Measurements from ENCODE around the gene EPO.
A peak's percentile ranks its signal among the peaks of the same experiment; 100 is the strongest.

EPO gene

DNA sequence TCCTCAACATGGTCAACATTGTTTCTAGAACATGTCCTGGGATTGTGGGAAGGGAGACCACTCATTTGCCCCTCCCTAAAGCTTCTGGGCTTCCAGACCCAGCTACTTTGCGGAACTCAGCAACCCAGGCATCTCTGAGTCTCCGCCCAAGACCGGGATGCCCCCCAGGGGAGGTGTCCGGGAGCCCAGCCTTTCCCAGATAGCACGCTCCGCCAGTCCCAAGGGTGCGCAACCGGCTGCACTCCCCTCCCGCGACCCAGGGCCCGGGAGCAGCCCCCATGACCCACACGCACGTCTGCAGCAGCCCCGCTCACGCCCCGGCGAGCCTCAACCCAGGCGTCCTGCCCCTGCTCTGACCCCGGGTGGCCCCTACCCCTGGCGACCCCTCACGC lies at the start of gene EPO:
Gene EPO, plus strand, starts transcription at position 190 of the 392 bp plus-strand sequence. CDS start 513 bp downstream, outside the sequence.
- in situ Hi-C loops (cut with MboI; ENCODE audit: low pct_unique_long_range_greater_than_20kb, low sequenced_read_pairs, unreplicated experiment): no loop called here
- TF ChIP-seq, protein P1, sequence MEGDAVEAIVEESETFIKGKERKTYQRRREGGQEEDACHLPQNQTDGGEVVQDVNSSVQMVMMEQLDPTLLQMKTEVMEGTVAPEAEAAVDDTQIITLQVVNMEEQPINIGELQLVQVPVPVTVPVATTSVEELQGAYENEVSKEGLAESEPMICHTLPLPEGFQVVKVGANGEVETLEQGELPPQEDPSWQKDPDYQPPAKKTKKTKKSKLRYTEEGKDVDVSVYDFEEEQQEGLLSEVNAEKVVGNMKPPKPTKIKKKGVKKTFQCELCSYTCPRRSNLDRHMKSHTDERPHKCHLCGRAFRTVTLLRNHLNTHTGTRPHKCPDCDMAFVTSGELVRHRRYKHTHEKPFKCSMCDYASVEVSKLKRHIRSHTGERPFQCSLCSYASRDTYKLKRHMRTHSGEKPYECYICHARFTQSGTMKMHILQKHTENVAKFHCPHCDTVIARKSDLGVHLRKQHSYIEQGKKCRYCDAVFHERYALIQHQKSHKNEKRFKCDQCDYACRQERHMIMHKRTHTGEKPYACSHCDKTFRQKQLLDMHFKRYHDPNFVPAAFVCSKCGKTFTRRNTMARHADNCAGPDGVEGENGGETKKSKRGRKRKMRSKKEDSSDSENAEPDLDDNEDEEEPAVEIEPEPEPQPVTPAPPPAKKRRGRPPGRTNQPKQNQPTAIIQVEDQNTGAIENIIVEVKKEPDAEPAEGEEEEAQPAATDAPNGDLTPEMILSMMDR (IDR thresholded peaks at IDR 0.05; ENCODE audit: extremely low read depth, insufficient read depth, missing control alignments): no peak
- no peak for DNase-seq (ENCODE audit: low spot score)

DNA sequence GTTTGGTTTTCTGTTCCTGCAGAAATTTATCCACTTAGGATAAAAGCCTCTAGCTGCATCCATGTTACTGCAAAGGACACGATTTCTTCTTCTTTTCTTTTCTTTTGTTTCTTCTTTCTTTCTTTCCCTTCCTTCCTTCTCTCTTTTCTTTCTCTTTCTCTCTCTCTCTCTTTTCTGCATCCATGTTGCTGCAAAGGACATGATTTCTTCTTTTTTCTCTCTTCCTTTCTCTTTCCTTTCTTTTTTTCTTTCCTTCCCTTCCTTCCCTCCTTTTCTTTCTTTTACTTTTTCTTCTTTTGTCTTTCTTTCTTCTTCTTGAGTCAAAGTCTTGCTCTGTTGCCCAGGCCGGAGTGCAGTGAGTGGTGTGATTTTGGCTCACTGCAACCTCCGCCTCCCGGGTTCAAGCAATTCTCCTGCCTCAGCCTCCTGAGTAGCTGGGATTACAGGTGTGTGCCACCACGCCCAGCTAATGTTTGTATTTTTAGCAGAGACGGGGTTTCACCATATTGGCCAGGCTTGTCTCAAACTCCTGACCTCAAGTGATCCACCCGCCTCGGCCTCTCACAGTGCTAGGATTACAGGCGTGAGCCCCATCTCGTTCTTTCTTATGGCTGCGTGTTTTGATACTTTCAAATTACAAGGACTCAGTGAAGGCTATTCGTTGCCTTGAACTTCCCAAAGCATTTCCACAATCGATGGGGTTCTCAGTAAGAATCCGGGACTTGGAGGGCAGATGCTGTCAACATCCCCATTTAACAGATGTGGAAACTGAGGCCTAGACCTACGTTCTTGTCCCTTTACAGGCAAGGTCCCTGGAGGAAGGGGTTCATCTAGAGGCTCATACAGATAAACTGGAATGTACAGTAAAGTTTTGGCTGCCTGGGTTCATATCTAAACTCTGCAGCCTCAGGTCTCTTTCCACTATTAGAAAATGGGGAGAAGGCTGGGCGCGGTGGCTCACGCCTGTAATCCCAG lies 48.6 kb upstream of the EPO start:
- DNase-seq (ENCODE audit: low spot score): no peak
- TF ChIP-seq, protein P1 (IDR thresholded peaks at IDR 0.05; ENCODE audit: extremely low read depth, insufficient read depth, missing control alignments): no peak
- in situ Hi-C loops (cut with MboI; ENCODE audit: low pct_unique_long_range_greater_than_20kb, low sequenced_read_pairs, unreplicated experiment): no loop called here

DNA sequence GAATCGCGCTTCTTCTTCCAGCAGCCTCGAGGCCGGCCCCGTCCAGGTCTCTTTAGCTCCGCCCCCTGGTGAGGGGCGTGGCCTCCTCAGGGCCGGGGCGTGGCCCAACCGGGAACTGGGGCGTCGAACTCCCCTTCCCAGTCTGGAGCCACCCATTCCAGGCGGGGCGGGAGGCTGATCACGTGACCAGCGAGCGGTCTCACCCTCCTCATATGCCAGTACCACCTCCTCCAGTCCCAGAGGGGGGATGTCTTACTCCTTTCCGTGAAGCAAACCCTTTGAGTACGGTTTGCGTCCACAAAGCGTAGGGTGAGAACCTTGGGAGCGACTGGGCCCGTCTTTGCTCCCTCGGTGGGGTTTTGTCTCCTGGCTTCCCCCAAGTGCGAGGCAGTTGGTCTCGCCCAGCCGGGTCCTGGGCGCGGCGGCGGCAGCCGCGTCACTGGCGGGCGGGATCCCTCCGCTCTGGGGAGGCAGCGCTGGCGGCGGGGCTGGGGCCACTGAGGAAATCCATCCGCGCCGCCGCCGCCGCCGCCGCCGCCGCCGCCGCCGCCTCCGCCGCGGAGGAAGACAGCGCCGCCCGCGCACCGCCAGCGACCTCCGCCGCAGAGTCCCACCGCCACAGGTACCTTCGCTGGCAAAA lies 46.8 kb upstream of the EPO start, which contains the start of gene GNB2:
Gene GNB2, plus strand, starts transcription at position 439 of the 640 bp plus-strand sequence. CDS start 2,526 bp downstream, outside the sequence.
- in situ Hi-C loops (cut with MboI; ENCODE audit: low pct_unique_long_range_greater_than_20kb, low sequenced_read_pairs, unreplicated experiment): no loop called here
- DNase-seq (ENCODE audit: low spot score): peak; percentile 97

DNA sequence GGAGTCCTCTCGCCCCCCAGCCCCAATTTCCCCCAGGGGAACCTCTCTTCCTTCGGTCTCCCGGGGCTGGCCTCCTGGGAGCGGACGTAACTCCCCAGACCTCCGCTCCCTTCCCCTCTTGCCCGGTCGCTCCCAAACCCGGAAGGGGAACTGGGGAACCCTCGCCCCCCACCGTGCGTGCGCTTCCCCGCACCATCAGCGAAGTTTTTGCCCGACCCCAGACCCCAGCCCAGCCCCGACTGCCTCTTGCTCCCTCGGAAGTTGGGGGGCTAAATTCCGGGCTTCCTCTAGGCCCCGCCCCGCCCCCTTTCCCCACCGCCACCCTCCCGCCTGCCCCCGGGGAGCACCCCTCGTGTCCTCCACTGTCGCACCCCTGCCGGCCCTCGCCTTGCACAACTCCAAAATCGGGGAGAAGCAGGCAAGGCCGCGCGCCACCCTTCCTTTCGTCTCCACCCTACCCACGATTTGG lies 46.3 kb upstream of the EPO start:
- DNase-seq (ENCODE audit: low spot score): no peak
- TF ChIP-seq, protein P1 (IDR thresholded peaks at IDR 0.05; ENCODE audit: extremely low read depth, insufficient read depth, missing control alignments): no peak
- in situ Hi-C loops (cut with MboI; ENCODE audit: low pct_unique_long_range_greater_than_20kb, low sequenced_read_pairs, unreplicated experiment): no loop called here

More for the DNA sequence above, 46.8 kb upstream of the EPO start, which contains the start of gene GNB2:
- TF ChIP-seq, protein P1 (IDR thresholded peaks at IDR 0.05; ENCODE audit: extremely low read depth, insufficient read depth, missing control alignments): no peak

DNA sequence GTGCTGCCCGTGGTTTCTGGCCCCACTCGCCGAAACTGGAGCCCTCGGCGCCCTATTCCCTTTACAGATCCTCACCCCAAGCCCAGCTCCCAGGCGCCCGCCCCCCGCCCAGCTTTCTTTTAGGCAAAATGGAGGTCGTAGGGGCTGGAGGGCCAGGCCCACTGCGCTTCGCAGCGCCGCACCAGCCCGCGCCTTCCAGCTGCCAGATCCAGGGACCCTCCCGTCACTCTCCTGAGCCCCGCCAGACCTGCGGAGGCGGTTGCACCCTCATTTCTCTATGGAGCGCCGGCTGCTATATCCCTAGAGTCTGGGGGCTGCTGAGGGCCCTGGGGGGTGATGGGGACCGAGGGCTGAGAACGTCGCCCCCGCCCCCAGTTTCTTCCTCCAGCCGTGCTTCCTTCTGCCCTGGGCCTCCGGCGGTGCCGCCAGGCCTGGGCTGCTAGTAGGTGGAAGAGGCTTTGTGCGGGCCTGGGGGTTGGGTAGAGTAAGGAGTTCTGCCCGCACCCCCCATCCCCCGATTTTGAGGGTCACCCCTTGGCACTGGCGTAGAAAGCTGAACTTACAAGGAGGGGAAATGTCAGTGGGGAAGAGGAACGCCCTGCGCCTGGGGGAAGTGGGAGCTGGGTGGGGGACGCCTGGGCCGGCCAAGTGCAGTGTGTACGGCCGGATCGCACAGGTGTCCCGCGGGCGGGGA lies 45.7 kb upstream of the EPO start:
- in situ Hi-C loops (cut with MboI; ENCODE audit: low pct_unique_long_range_greater_than_20kb, low sequenced_read_pairs, unreplicated experiment): no loop called here
- peak; percentile 36 for DNase-seq (ENCODE audit: low spot score)

More for the DNA sequence above, 45.7 kb upstream of the EPO start:
- TF ChIP-seq, protein P1 (IDR thresholded peaks at IDR 0.05; ENCODE audit: extremely low read depth, insufficient read depth, missing control alignments): no peak

All from GM13977 (cell line).